Naive thymus-derived CD4-positive, alpha-beta T cell (primary cell): ENCODE data around the gene MOK. TPM values are rescaled to one million over a fixed set of nuclear protein-coding genes. Genes with fewer than 3 reads are reported as not detected.

ENCODE experiments used
- ATAC-seq: fragments of 150-1000 bp; cut with Tn5 transposase; 2 replicates; pipeline ENCODE4 v1.10.0; 2021; ENCODE audit warnings: mild to moderate bottlenecking, moderate library complexity
- CTCF ChIA-PET: fragments of 350-600 bp; sonication (Branson Sonifier 250); formaldehyde crosslinking; loops from one replicate; lab custom pipeline; 2021; ENCODE audit warnings: antibody characterized with exemption; lab: Charles Lee
- POLR2A ChIA-PET: fragments of 350-600 bp; sonication (Branson Sonifier 250); formaldehyde crosslinking; loops from one replicate; lab custom pipeline; 2021; ENCODE audit warnings: antibody characterized with exemption, inconsistent platforms; lab: Charles Lee
- DNase-seq, 9 donors: peaks; one replicate each; pipeline versions ENCODE4 v3.0.0 to v3.0.0-alpha.2; 2020 to 2022; ENCODE audit warnings: mixed read lengths in 1 of 9
- H3K27ac ChIP-seq: one replicate; pipeline ENCODE4 v1.7.0; 2013; ENCODE audit warnings: mild to moderate bottlenecking, low read depth, low read length, moderate library complexity
- H3K27me3 ChIP-seq, 2 donors: one replicate each; pipeline ENCODE4 v1.7.0; 2013; ENCODE audit warnings: low read length in 2 of 2, mild to moderate bottlenecking in 2 of 2, moderate library complexity in 2 of 2; ENCODE audit not compliant: control insufficient read depth in 2 of 2, insufficient read depth in 2 of 2
- H3K36me3 ChIP-seq, 3 experiments: 1 replicate in 2 of 3; 2 replicates in 1 of 3; pipeline ENCODE4 v1.7.0; 2013; ENCODE audit warnings: low read length in 3 of 3, mild to moderate bottlenecking in 3 of 3, moderate library complexity in 1 of 3; ENCODE audit not compliant: insufficient read depth in 3 of 3, control insufficient read depth in 2 of 3
- H3K4me1 ChIP-seq, 2 donors: one replicate each; pipeline ENCODE4 v1.7.0; 2013; ENCODE audit warnings: low read length in 2 of 2, mild to moderate bottlenecking in 2 of 2, moderate library complexity in 1 of 2; ENCODE audit not compliant: control insufficient read depth in 2 of 2, insufficient read depth in 2 of 2
- H3K4me3 ChIP-seq: 2 replicates; pipeline ENCODE4 v1.7.0; 2013; ENCODE audit warnings: mild to moderate bottlenecking, low read length
- H3K9me3 ChIP-seq, 3 experiments: 1 replicate in 2 of 3; 2 replicates in 1 of 3; pipeline ENCODE4 v1.7.0; 2013; ENCODE audit warnings: low read length in 3 of 3; ENCODE audit not compliant: control insufficient read depth in 2 of 3
- H3K27ac Mint-ChIP-seq, 9 donors: one replicate each; pipeline ENCODE4 v1.8.0; 2020 to 2022; ENCODE audit warnings: mixed read lengths in 9 of 9, mild to moderate bottlenecking in 8 of 9, moderate library complexity in 5 of 9, inconsistent platforms in 2 of 9
- H3K27me3 Mint-ChIP-seq, 5 donors: one replicate each; pipeline ENCODE4 v1.8.0; 2021 to 2022; ENCODE audit warnings: mixed read lengths in 5 of 5, mild to moderate bottlenecking in 1 of 5
- H3K36me3 Mint-ChIP-seq, 5 donors: one replicate each; pipeline ENCODE4 v1.8.0; 2020 to 2022; ENCODE audit warnings: mixed read lengths in 5 of 5, mild to moderate bottlenecking in 3 of 5, inconsistent platforms in 1 of 5
- H3K4me1 Mint-ChIP-seq, 7 donors: one replicate each; pipeline ENCODE4 v1.8.0; 2020 to 2022; ENCODE audit warnings: mixed read lengths in 7 of 7, mild to moderate bottlenecking in 3 of 7, inconsistent platforms in 1 of 7
- H3K4me3 Mint-ChIP-seq, 10 donors: one replicate each; pipeline ENCODE4 v1.8.0; 2020 to 2022; ENCODE audit warnings: mild to moderate bottlenecking in 10 of 10, mixed read lengths in 10 of 10, moderate library complexity in 6 of 10, inconsistent platforms in 2 of 10
- H3K9me3 Mint-ChIP-seq, 11 donors: one replicate each; pipeline ENCODE4 v1.8.0; 2020 to 2022; ENCODE audit warnings: mixed read lengths in 11 of 11, mild to moderate bottlenecking in 4 of 11, inconsistent platforms in 1 of 11, moderate library complexity in 1 of 11
- intact Hi-C, 2 donors: fragments of 100-400 bp; cut with micrococcal nuclease; formaldehyde crosslinking; loops; one replicate each; pipeline ENCODE4 v1.15.1; 2023
- polyA plus RNA-seq, 2 donors: library from polyadenylated mRNA; unstranded; fragments of 300-500 nt; fragmentation: Illumina TruSeq; gene quantifications; one replicate each; pipeline ENCODE4 v1.2.3, GENCODE V29; 2021
- total RNA-seq, 6 experiments: library from RNA in 5 of 6; stranded (reverse) in 5 of 6; gene quantifications; 1 replicate in 5 of 6; 2 replicates in 1 of 6; pipeline ENCODE4 v1.2.3 and lab custom pipeline; 2021 to 2026

MOK gene
- total and polyA plus RNA-seq, 7 experiments from 2014 or later: 1.3 to 3.5 (median 1.9) TPM

GRCh38 chr14:102326583-102326982, 21.6 kb upstream of the MOK start:
- Mint-ChIP-seq H3K4me3 (no peak overlapping the region), H3K27me3 (no peaks in the 10 kb centered on the region), H3K9me3 (no peaks in the 10 kb centered on the region), H3K36me3 (peaks cover 0 to 7% (median 4%) of the 10 kb centered on the region in 5 donors), H3K27ac (peak overlapping the region in 1 of 9 donors; percentile 32), H3K4me1 (peaks cover 0 to 19% (median 11%) of the 10 kb centered on the region in 7 donors)
- no peak for DNase-seq
- H3K27me3 ChIP-seq: no peaks in the 10 kb centered on the region
- POLR2A ChIA-PET: interaction anchor here (0.7 to 1.2 kb wide), 2 partner anchors 10 to 37 kb away, joined by 3 read pairs; no protein-coding TSS in a partner anchor
- H3K9me3 ChIP-seq: no peaks in the 10 kb centered on the region
- intact Hi-C loops: no loop called here
- ATAC-seq: no peak
- H3K4me3 ChIP-seq: no peak overlapping the region
- H3K4me1 ChIP-seq: no peaks in the 10 kb centered on the region
- peaks cover 0 to 11% (median 7%) of the 10 kb centered on the region in 3 experiments for H3K36me3 ChIP-seq
- H3K27ac ChIP-seq: no peak overlapping the region
- CTCF ChIA-PET: no interaction called here

- Histone ChIP-seq H3K27ac (no peak overlapping the region), H3K4me3 (no peak overlapping the region), H3K9me3 (no peaks in the 10 kb centered on the region), H3K36me3 (peaks cover 0 to 10% (median 7%) of the 10 kb centered on the region in 3 experiments), H3K27me3 (no peaks in the 10 kb centered on the region), H3K4me1 (peaks cover under 1% of the 10 kb centered on the region in 2 donors)
- Mint-ChIP-seq H3K9me3 (no peaks in the 10 kb centered on the region), H3K27me3 (no peaks in the 10 kb centered on the region), H3K4me3 (no peak overlapping the region), H3K36me3 (peaks cover 0 to 5% (median 4%) of the 10 kb centered on the region in 5 donors), H3K4me1 (peaks cover 1 to 26% (median 11%) of the 10 kb centered on the region in 7 donors), H3K27ac (peak overlapping the region in 2 of 9 donors; percentile 2 to 32)
- intact Hi-C loops: no loop called here
- CTCF ChIA-PET: no interaction called here
- DNase-seq (no peak), ATAC-seq (no peak)
- POLR2A ChIA-PET: interaction anchor here (0.7 kb wide), 1 partner anchor 38 kb away, joined by 3 read pairs; no protein-coding TSS in a partner anchor
Observed at GRCh38 chr14:102325791-102326345, 20.9 kb upstream of the MOK start.

GRCh38 chr14:102323102-102323501, 18.1 kb upstream of the MOK start:
- Histone ChIP-seq H3K36me3 (peaks cover 0 to 10% (median 7%) of the 10 kb centered on the region in 3 experiments), H3K4me3 (no peak overlapping the region), H3K4me1 (peaks cover 19 to 20% of the 10 kb centered on the region in 2 donors), H3K27ac (no peak overlapping the region), H3K27me3 (no peaks in the 10 kb centered on the region), H3K9me3 (no peaks in the 10 kb centered on the region)
- ATAC-seq: no peak
- peak overlapping the region in 2 of 10 donors; percentile 36 to 66 for H3K4me3 Mint-ChIP-seq
- no peaks in the 10 kb centered on the region for H3K9me3 Mint-ChIP-seq
- ChIA-PET POLR2A (interaction anchor here (0.5 kb wide), 1 partner anchor 105 kb away, joined by 5 read pairs; no protein-coding TSS in a partner anchor), CTCF (interaction anchor here (0.6 kb wide), 2 partner anchors 127 to 192 kb away, joined by 3 to 4 read pairs; no protein-coding TSS in a partner anchor)
- H3K4me1 Mint-ChIP-seq: peaks cover 15 to 47% (median 29%) of the 10 kb centered on the region in 7 donors
- peak overlapping the region in 6 of 9 donors; percentile 4 to 81 (median 58) for H3K27ac Mint-ChIP-seq
- DNase-seq: peak in 2 of 9 donors; percentile 14 to 27
- H3K27me3 Mint-ChIP-seq: no peaks in the 10 kb centered on the region
- peaks cover 0 to 5% (median 4%) of the 10 kb centered on the region in 5 donors for H3K36me3 Mint-ChIP-seq
- intact Hi-C loops: no loop called here

DNA sequence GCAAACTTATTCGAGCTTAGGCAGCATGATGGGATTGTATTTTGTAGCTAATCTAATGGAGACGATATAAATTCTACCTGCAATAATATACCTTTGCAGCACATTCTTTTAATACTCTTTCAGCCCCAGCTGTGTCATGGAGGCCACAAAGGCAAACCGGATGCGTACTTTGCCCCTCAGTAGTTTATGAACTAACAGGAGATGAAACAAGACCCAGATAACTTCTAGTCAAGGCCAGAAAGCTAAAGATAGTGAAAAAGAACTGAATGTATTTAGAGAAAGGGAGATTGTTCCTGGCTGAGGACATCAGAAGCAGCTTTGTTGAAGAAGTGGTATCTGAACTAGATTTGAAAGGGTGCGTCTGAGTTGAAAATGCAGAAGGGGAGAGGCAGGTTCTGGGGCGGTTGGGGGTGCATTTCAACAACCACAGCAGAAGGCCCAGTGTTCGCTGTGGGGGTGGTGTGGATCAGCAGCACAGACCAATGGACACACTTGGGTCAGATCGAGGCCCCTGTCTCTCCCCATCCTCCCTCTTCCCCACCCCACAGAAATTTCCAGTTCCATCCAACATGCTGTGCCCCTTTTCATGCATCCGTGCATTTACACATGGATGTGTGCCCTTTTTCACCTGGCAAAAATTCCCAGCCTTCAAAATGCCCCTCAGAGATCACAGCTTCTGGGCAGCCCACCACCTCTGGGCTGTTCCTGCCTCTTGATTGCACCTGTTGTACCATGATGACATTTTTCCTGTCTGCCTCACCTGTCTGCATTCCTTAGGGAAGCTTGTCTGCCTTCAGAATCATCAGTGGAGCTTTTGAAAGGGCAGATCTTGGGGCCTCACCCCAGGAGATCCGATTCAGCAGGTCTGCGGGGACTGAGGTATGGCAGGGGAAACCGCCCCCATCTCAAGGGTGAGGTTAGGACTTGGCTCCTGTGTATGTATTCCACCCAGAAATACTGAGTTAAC, 16.8 kb upstream of the MOK start:
- H3K27ac ChIP-seq: peak overlapping the region; percentile 25
- Mint-ChIP-seq H3K27ac (peak overlapping the region in 8 of 9 donors; percentile 4 to 95 (median 71)), H3K9me3 (peaks cover 0 to 8% (median 0%) of the 10 kb centered on the region in 11 donors), H3K36me3 (peaks cover 0 to 5% (median 4%) of the 10 kb centered on the region in 5 donors), H3K4me1 (peaks cover 17 to 61% (median 42%) of the 10 kb centered on the region in 7 donors), H3K4me3 (peak overlapping the region in 7 of 10 donors; percentile 6 to 99 (median 36)), H3K27me3 (peaks cover 0 to 2% (median 0%) of the 10 kb centered on the region in 5 donors)
- no peaks in the 10 kb centered on the region for H3K9me3 ChIP-seq
- ATAC-seq (no peak), DNase-seq (no peak)
- peaks cover 29 to 30% of the 10 kb centered on the region in 2 donors for H3K4me1 ChIP-seq
- ChIA-PET CTCF (interaction anchor here (0.5 to 2.0 kb wide), 4 partner anchors 17 to 1076 kb away, joined by 4 to 5 read pairs (median 5); partner anchors contain the start of gene MOK), POLR2A (interaction anchor here (0.7 kb wide), 1 partner anchor 173 kb away, joined by 3 read pairs; no protein-coding TSS in a partner anchor)
- H3K36me3 ChIP-seq: peaks cover 0 to 10% (median 7%) of the 10 kb centered on the region in 3 experiments
- H3K4me3 ChIP-seq: no peak overlapping the region
- H3K27me3 ChIP-seq: no peaks in the 10 kb centered on the region
- intact Hi-C loops: no loop called here

GRCh38 chr14:102320671-102321455, 15.9 kb upstream of the MOK start:
- intact Hi-C loops: loop anchor here in 1 of 2 donors (1.0 kb wide), 1 partner anchor 195 kb away; no protein-coding TSS in a partner anchor
- Mint-ChIP-seq H3K4me3 (peak overlapping the region; percentile 86 to 99 (median 90)), H3K4me1 (peaks cover 21 to 69% (median 48%) of the 10 kb centered on the region in 7 donors), H3K27ac (peak overlapping the region; percentile 91 to 99 (median 95)), H3K9me3 (peaks cover 0 to 12% (median 0%) of the 10 kb centered on the region in 11 donors), H3K27me3 (peaks cover 0 to 4% (median 0%) of the 10 kb centered on the region in 5 donors), H3K36me3 (no peaks in the 10 kb centered on the region)
- Histone ChIP-seq H3K4me3 (peak overlapping the region; percentile 61), H3K36me3 (peaks cover 0 to 7% (median 3%) of the 10 kb centered on the region in 3 experiments), H3K4me1 (peaks cover 37% of the 10 kb centered on the region in 2 donors), H3K27ac (peak overlapping the region; percentile 87), H3K9me3 (no peaks in the 10 kb centered on the region), H3K27me3 (no peaks in the 10 kb centered on the region)
- POLR2A ChIA-PET: interaction anchor here (0.7 to 5.6 kb wide), 6 partner anchors 12 to 191 kb away, joined by 3 to 40 read pairs (median 3); partner anchors contain the start of genes MOK and WDR20
- ATAC-seq: no peak
- CTCF ChIA-PET: interaction anchor here (0.5 to 2.0 kb wide), 4 partner anchors 16 to 1076 kb away, joined by 4 to 5 read pairs (median 5); partner anchors contain the start of gene MOK
- no peak for DNase-seq
